ENCODE data around the gene CYB5D1. TPM values are rescaled to one million over a fixed set of nuclear protein-coding genes. Genes with fewer than 3 reads are reported as not detected.

Gene CYB5D1
- polyA plus RNA-seq, 1 donor from 2014 or later: 30.4 TPM

DNA sequence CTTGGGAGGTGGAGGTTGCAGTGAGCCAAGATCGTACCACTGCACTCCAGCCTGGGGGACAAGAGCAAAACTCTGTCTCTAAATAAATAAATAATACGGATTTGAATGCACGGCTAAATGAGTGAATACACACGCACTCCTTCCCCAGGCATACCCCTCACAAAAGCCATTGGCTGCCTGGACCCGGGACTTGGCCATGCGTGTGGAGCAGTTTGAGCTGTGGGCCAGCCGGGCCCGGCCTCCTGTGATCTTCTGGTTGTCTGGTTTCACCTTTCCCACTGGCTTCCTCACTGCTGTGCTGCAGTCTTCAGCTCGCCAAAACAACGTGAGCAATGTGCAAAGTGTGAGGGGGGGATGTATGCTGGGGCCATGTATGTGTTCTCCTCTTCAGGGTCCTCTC is 25.4 kb upstream of the CYB5D1 start:
- Histone ChIP-seq H3K4me3 (ENCODE audit: low read length) (no peak overlapping the region), H3K79me2 (replicated peaks; ENCODE audit: insufficient read depth, low read length) (peaks cover 4% of the 10 kb centered on the region), H3K9me2 (ENCODE audit: insufficient read depth, low read length) (no peaks in the 10 kb centered on the region), H3K27me3 (ENCODE audit: insufficient read depth, low read depth, low read length) (no peaks in the 10 kb centered on the region), H3K9ac (ENCODE audit: low read length) (no peak overlapping the region), H2AFZ (ENCODE audit: low read depth, low read length) (no peak overlapping the region), H4K20me1 (ENCODE audit: insufficient read depth) (no peaks in the 10 kb centered on the region), H3K4me2 (ENCODE audit: low read length) (no peak overlapping the region), H3K9me3 (ENCODE audit: low read length) (no peaks in the 10 kb centered on the region), H3F3A (ENCODE audit: insufficient read depth, low read length, poor library complexity, severe bottlenecking) (peaks cover 11% of the 10 kb centered on the region), H3K36me3 (ENCODE audit: insufficient read depth, low read length) (no peaks in the 10 kb centered on the region), H3K27ac (ENCODE audit: low read length) (no peak overlapping the region)
- TF ChIP-seq RAD21 (conservative IDR thresholded peaks at IDR 0.05) (no peak), EP300 (conservative IDR thresholded peaks at IDR 0.05; ENCODE audit: poor library complexity, severe bottlenecking) (no peak), SMC3 (conservative IDR thresholded peaks at IDR 0.05; ENCODE audit: poor library complexity) (no peak), EZH2 (IDR thresholded peaks at IDR 0.05; ENCODE audit: borderline replicate concordance, insufficient read depth, low read length, poor library complexity, severe bottlenecking) (no peak), MXI1 (conservative IDR thresholded peaks at IDR 0.05; ENCODE audit: poor library complexity, severe bottlenecking) (no peak), TAF1 (IDR thresholded peaks at IDR 0.05; ENCODE audit: low read depth) (no peak), POLR2AphosphoS5 (IDR thresholded peaks at IDR 0.05) (no peak)
- TF ChIP-seq, protein P1, sequence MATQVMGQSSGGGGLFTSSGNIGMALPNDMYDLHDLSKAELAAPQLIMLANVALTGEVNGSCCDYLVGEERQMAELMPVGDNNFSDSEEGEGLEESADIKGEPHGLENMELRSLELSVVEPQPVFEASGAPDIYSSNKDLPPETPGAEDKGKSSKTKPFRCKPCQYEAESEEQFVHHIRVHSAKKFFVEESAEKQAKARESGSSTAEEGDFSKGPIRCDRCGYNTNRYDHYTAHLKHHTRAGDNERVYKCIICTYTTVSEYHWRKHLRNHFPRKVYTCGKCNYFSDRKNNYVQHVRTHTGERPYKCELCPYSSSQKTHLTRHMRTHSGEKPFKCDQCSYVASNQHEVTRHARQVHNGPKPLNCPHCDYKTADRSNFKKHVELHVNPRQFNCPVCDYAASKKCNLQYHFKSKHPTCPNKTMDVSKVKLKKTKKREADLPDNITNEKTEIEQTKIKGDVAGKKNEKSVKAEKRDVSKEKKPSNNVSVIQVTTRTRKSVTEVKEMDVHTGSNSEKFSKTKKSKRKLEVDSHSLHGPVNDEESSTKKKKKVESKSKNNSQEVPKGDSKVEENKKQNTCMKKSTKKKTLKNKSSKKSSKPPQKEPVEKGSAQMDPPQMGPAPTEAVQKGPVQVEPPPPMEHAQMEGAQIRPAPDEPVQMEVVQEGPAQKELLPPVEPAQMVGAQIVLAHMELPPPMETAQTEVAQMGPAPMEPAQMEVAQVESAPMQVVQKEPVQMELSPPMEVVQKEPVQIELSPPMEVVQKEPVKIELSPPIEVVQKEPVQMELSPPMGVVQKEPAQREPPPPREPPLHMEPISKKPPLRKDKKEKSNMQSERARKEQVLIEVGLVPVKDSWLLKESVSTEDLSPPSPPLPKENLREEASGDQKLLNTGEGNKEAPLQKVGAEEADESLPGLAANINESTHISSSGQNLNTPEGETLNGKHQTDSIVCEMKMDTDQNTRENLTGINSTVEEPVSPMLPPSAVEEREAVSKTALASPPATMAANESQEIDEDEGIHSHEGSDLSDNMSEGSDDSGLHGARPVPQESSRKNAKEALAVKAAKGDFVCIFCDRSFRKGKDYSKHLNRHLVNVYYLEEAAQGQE (IDR thresholded peaks at IDR 0.05; ENCODE audit: borderline replicate concordance): no peak
- TF ChIP-seq, protein P2, sequence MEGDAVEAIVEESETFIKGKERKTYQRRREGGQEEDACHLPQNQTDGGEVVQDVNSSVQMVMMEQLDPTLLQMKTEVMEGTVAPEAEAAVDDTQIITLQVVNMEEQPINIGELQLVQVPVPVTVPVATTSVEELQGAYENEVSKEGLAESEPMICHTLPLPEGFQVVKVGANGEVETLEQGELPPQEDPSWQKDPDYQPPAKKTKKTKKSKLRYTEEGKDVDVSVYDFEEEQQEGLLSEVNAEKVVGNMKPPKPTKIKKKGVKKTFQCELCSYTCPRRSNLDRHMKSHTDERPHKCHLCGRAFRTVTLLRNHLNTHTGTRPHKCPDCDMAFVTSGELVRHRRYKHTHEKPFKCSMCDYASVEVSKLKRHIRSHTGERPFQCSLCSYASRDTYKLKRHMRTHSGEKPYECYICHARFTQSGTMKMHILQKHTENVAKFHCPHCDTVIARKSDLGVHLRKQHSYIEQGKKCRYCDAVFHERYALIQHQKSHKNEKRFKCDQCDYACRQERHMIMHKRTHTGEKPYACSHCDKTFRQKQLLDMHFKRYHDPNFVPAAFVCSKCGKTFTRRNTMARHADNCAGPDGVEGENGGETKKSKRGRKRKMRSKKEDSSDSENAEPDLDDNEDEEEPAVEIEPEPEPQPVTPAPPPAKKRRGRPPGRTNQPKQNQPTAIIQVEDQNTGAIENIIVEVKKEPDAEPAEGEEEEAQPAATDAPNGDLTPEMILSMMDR (IDR thresholded peaks at IDR 0.05; ENCODE audit: poor library complexity, severe bottlenecking): no peak

DNA sequence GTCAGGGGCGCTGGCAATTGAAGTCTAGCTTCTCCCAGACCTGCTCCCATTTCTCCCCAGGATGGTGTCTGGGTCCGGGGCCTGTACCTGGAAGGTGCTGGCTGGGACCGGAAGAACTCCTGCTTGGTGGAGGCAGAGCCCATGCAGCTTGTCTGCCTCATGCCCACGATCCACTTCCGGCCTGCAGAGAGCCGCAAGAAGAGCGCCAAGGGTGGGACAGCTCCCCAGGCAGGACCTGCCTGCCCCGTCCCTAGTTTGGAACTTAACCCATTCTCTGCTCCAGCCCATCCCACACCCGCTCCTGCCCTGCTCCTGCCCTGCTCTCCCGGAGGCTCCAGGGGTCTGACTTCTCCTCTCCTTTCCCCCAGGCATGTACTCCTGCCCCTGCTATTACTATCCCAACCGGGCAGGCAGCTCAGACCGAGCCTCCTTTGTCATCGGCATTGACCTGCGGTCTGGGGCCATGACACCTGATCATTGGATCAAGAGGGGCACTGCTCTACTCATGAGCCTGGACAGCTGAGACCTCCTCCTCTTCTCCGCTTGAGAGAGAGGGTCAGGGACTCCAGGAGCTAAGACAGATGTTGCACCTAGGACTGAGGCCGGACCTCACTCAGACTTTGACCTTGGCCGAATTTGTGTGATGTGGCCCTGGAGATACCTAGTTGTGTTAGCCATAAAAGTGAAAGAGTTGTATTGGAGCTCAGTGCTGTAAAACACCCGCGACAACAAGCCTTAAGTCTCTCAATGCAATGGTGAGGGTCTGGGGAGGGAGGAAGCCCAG is 24.6 kb upstream of the CYB5D1 start:
- peak overlapping the region; percentile 82 for H3K4me3 ChIP-seq (ENCODE audit: low read length)
- no peak overlapping the region for H3K4me2 ChIP-seq (ENCODE audit: low read length)
- H3K9me3 ChIP-seq (ENCODE audit: low read length): no peaks in the 10 kb centered on the region
- H3K79me2 ChIP-seq (replicated peaks; ENCODE audit: insufficient read depth, low read length): peaks cover 10% of the 10 kb centered on the region
- TF ChIP-seq EP300 (conservative IDR thresholded peaks at IDR 0.05; ENCODE audit: poor library complexity, severe bottlenecking): no peak
- TF ChIP-seq EZH2 (IDR thresholded peaks at IDR 0.05; ENCODE audit: borderline replicate concordance, insufficient read depth, low read length, poor library complexity, severe bottlenecking): no peak
- no peak for TF ChIP-seq RAD21 (conservative IDR thresholded peaks at IDR 0.05)
- TF ChIP-seq SMC3 (conservative IDR thresholded peaks at IDR 0.05; ENCODE audit: poor library complexity): no peak
- no peak for TF ChIP-seq POLR2AphosphoS5 (IDR thresholded peaks at IDR 0.05)
- TF ChIP-seq TAF1 (IDR thresholded peaks at IDR 0.05; ENCODE audit: low read depth): no peak
- TF ChIP-seq, protein P1 (IDR thresholded peaks at IDR 0.05; ENCODE audit: borderline replicate concordance): no peak
- H3F3A ChIP-seq (ENCODE audit: insufficient read depth, low read length, poor library complexity, severe bottlenecking): peaks cover 11% of the 10 kb centered on the region
- H3K36me3 ChIP-seq (ENCODE audit: insufficient read depth, low read length): no peaks in the 10 kb centered on the region
- H3K27me3 ChIP-seq (ENCODE audit: insufficient read depth, low read depth, low read length): no peaks in the 10 kb centered on the region
- no peaks in the 10 kb centered on the region for H3K9me2 ChIP-seq (ENCODE audit: insufficient read depth, low read length)
- peak overlapping the region; percentile 95 for H3K9ac ChIP-seq (ENCODE audit: low read length)
- no peak overlapping the region for H2AFZ ChIP-seq (ENCODE audit: low read depth, low read length)
- no peak overlapping the region for H3K27ac ChIP-seq (ENCODE audit: low read length)
- no peaks in the 10 kb centered on the region for H4K20me1 ChIP-seq (ENCODE audit: insufficient read depth)

Data from neural cell (in vitro differentiated cells).